ENCODE data around the gene CASP14.
A peak's percentile ranks its signal among the peaks of the same experiment; 100 is the strongest.
"Not testable (repeated sequence)": the region's sequence is repeated elsewhere in the genome, so short reads cannot be mapped to it uniquely, and the experiment has no call there.

CASP14 gene, protein sequence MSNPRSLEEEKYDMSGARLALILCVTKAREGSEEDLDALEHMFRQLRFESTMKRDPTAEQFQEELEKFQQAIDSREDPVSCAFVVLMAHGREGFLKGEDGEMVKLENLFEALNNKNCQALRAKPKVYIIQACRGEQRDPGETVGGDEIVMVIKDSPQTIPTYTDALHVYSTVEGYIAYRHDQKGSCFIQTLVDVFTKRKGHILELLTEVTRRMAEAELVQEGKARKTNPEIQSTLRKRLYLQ

DNA sequence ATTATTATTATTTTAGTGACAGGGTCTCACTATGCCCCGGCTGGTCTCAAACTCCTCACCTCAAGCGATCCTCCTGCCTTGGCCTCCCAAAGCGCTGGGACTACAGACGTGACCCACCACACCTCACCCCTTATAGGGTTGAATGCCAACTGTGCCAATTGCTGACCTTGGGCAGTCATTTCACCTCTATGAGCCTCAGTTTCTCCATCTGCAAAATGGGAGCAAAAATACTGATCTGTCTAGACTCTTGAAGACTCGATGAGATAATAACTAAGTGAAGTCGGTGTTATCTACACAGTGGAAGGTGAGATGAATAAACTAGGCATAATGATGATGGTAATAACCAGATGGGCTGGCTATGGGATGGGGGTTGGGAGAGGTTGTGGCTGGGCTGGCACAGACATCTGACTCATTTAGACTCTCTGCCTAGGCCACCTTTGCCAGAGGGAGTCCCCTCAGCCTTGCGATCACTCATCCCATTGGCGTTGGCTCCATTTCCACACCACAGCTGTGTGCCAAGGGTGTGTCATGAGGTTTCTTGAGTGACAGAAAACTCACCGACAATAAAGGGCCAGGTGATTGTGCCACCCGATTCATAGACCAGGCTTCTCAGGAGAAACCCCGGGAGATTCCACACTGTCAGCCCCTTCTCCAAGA, at the start of gene CASP14:
TSS of gene CASP14 (plus strand) at position 596 of the 657 bp plus-strand sequence. CDS start 2,772 bp downstream, outside the sequence.
- no peak for FAIRE-seq

- FAIRE-seq, result no peak
Measured at GRCh38 chr19:15008308-15008707, 41.0 kb upstream of the CASP14 start.

DNA sequence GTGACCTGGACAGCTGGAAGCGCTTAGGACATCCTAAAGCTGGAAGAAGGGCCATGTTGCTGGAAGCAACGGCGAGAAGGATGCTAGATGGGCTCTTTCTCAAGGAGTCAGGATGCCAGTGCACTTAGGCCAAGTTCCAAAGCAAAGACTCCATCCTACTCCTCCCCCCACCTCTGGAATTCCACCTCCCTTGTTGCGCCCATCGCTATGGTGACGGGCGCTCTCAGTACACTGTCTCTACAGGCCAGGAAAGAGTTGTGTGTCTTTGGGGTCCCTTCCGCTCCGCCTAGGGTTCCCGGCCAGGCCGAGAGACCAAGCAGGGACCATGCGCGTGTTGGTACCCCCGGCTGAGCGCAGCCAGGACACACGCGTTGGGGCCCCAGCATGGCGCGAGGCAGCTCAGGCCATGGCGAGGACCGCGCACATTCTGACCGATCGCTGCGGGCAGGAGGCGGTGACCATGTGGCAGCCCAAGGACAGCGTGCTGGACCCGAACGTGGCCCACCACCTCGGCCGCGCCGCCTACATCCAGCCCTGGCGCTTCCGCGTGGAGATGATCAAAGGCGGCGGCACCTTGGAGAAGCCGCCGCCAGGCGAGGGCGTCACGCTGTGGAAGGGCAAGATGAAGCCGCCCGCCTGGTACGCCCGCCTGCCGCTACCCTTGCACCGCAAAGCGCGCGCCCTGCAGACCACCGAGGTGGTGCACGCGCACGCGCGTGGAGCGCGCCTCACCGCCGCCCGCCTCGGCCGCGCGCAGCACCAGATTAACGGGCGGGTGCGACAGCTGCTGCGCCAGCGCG, 38.6 kb upstream of the CASP14 start:
- no peak for FAIRE-seq

GRCh38 chr19:15014579-15014978, 34.7 kb upstream of the CASP14 start:
- no peak for FAIRE-seq

DNA sequence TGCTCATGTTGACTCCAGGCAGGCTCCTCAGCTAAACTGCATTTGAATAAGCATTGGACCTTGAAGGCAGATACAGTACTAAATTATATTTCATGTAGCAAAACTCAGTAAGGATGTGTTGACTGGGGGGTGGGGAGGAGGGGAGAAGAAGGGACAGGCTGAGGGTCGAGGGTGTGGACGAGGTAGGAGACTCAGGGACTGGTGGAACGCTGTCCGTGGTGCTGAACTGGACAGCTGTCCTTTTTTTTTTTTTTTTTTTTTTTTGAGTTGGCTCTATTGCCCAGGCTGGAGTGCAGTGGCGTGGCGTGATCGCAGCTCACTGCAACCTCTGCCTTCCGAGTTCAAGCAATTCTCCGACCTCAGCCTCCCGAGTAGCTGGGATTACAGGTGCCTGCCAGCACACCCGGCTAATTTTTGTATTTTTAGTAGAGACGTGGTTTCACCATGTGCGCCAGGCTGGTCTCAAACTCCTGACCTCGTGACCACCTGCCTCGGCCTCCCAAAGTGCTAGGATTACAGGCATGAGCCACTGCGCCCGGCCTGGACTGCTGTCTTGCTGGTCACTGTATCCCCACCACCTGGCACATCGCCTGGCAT, 33.2 kb upstream of the CASP14 start:
- no peak for FAIRE-seq

- not testable (repeated sequence) for FAIRE-seq
Measured at GRCh38 chr19:15018836-15019235, 30.4 kb upstream of the CASP14 start.

GRCh38 chr19:15021286-15022007, 27.8 kb upstream of the CASP14 start:
- no peak for FAIRE-seq

- no peak for FAIRE-seq
Measured at GRCh38 chr19:15022752-15023151, 26.5 kb upstream of the CASP14 start.

GRCh38 chr19:15025217-15025616, 24.1 kb upstream of the CASP14 start:
- peak; percentile 34 for FAIRE-seq

- no peak for FAIRE-seq
Measured at GRCh38 chr19:15028490-15028889, 20.8 kb upstream of the CASP14 start.

- no peak for FAIRE-seq
Measured at GRCh38 chr19:15031675-15032074, 17.6 kb upstream of the CASP14 start.

GRCh38 chr19:15035795-15036311, 13.4 kb upstream of the CASP14 start:
- FAIRE-seq, result no peak

DNA sequence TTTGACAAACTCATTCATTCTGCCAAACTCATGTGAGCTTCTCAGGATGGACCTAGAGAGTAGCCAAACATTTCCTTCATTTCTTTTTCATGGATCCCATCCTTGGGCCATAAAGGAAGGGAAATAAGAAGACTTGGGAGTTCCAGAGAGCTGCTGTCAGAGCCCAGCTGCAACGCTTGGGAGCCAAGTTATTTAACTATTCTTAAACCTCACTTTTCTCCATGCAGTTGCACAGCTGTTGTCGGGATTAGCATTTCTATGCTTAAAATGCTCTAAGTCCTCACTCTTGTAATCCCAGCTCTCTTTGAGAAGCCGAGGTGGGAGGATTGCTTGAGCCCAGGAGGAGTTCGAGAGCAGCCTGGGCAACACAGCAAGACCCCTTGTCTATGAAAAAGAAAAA, 11.7 kb upstream of the CASP14 start:
- FAIRE-seq, result no peak

DNA sequence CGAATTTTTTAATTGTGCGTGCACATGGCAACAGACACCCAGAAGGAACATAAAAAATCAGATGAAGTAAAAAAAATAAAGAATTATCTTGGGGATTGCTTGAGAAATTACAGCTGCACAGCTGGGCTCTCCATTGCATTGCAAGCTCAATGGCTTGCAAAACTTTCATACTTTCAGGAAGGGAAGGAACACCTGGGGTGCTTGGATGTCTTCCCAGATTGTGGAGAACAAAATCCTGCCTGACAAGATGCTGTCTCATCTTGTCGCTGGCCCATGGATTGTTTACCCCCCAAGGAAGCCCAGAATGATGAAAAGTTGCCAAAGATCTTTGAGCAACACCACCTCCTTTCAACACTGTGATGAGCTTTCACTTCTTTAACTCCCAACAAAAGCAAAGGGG, 11.0 kb upstream of the CASP14 start:
- FAIRE-seq, result no peak

GRCh38 chr19:15042003-15042402, 7.3 kb upstream of the CASP14 start:
- FAIRE-seq, result no peak

GRCh38 chr19:15042826-15043225, 6.5 kb upstream of the CASP14 start:
- no peak for FAIRE-seq

GRCh38 chr19:15045506-15045905, 3.8 kb upstream of the CASP14 start:
- no peak for FAIRE-seq

DNA sequence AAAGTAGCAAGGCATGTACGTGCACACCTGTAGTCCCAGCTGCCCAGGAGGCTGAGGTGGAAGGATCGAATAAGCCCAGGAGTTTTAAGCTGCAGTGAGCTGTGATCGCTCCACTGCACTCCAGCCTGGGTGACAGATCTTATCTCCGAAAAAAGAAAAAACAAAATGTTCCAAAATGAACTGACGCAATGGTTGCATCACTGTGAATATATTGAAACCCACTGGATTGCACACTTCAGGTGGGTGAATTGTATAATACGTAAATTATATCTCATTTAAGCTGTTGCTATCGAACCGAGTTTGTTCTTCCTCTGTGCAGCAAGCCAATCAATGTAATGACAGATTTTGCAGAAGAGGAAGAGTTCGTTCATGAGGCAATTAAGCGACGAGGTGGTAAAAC, 1.6 kb upstream of the CASP14 start:
- no peak for FAIRE-seq

GRCh38 chr19:15048128-15048527, 1.2 kb upstream of the CASP14 start:
- FAIRE-seq, result no peak

GRCh38 chr19:15050639-15051038, 1.4 kb downstream of the CASP14 start:
- no peak for FAIRE-seq

DNA sequence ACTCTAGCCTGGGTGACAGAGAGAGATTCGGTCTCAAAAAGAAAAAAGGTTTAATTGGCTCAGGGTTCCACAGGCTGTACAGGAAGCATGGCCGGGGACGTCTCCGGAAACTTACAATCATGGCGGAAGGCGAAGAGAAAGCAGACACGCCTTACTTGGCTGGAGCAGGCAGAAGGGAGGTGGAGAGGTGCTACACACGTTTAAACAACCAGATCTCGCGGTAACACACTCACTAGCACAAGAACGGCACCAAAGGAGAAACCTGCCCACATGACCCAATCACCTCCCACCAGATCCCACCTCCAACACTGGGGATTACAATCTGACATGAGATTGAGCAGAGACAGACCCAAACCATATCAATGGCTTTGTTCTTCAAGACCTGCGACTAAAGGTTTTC, 12.8 kb downstream of the CASP14 start:
- no peak for FAIRE-seq

- not testable (repeated sequence) for FAIRE-seq
Measured at GRCh38 chr19:15070386-15070785, 21.1 kb downstream of the CASP14 start.
